GM12865 (cell line): ENCODE data around the gene SPAG16.

Source experiments
- DNase-seq: peaks from one replicate; pipeline ENCODE4 v3.0.0; 2010; ENCODE audit warnings: low read depth
- H3K4me3 ChIP-seq: 2 replicates; pipeline ENCODE4 v1.5.1; 2011; ENCODE audit warnings: mild to moderate bottlenecking, low read depth, low read length, control low read depth
- TF ChIP-seq, protein P1 (sequence below): IDR thresholded peaks from 2 replicates; pipeline ENCODE4 v1.5.1; 2011; ENCODE audit warnings: low read length, control low read depth, low read depth, inconsistent platforms; ENCODE audit not compliant: insufficient read depth; ENCODE audit errors: missing control alignments

SPAG16 gene

GRCh38 chr2:213241817-213242216 is 42.4 kb upstream of the SPAG16 start:
- no peak overlapping the region for H3K4me3 ChIP-seq
- no peak for DNase-seq
- TF ChIP-seq, protein P1, sequence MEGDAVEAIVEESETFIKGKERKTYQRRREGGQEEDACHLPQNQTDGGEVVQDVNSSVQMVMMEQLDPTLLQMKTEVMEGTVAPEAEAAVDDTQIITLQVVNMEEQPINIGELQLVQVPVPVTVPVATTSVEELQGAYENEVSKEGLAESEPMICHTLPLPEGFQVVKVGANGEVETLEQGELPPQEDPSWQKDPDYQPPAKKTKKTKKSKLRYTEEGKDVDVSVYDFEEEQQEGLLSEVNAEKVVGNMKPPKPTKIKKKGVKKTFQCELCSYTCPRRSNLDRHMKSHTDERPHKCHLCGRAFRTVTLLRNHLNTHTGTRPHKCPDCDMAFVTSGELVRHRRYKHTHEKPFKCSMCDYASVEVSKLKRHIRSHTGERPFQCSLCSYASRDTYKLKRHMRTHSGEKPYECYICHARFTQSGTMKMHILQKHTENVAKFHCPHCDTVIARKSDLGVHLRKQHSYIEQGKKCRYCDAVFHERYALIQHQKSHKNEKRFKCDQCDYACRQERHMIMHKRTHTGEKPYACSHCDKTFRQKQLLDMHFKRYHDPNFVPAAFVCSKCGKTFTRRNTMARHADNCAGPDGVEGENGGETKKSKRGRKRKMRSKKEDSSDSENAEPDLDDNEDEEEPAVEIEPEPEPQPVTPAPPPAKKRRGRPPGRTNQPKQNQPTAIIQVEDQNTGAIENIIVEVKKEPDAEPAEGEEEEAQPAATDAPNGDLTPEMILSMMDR, result no peak

GRCh38 chr2:213242653-213243052 is 41.6 kb upstream of the SPAG16 start:
- peak overlapping the region; percentile 50; the same call in 1 of the 2 replicates for H3K4me3 ChIP-seq
- TF ChIP-seq, protein P1, result no peak
- no peak for DNase-seq

- peak overlapping the region; percentile 50 for H3K4me3 ChIP-seq
- DNase-seq, result peak; percentile 79
- TF ChIP-seq, protein P1, result no peak
Measured at GRCh38 chr2:213243189-213244044, 40.8 kb upstream of the SPAG16 start.

GRCh38 chr2:213246497-213247281 is 37.6 kb upstream of the SPAG16 start:
- TF ChIP-seq, protein P1, result peak; percentile 65
- H3K4me3 ChIP-seq, result no peak overlapping the region
- DNase-seq, result peak; percentile 83

DNA sequence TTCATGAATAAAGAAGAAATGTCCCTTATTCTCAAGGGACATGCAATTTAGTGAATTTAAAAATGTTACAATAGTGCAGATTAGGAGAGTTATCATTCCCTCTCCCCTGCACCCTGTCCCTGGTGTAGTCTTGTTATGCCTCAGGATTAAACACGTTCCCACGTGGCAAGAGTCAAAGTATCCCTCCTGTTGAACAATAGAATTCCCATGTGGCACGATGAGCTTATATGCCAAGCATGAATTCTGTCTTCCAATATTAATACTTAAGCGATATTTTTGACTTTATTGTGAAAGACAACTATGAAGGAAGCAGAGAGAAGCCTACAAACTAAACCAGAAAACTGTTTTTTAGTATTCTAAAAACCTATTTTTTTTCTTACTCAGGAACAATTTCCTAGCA is 36.7 kb upstream of the SPAG16 start:
- H3K4me3 ChIP-seq, result no peak overlapping the region
- TF ChIP-seq, protein P1, result no peak
- no peak for DNase-seq

- TF ChIP-seq, protein P1, result no peak
- no peak overlapping the region for H3K4me3 ChIP-seq
- DNase-seq, result no peak
Measured at GRCh38 chr2:213248637-213249036, 35.6 kb upstream of the SPAG16 start.
